Measurements from ENCODE around the gene REEP1.

- TF ChIP-seq CTCF (IDR thresholded peaks at IDR 0.05) = no peak
- no peak for TF ChIP-seq EZH2 (IDR thresholded peaks at IDR 0.05; ENCODE audit: borderline replicate concordance, insufficient read depth, low read depth, low read length, poor library complexity, severe bottlenecking)
Measured at GRCh38 chr2:86360776-86361175, 23.4 kb upstream of the REEP1 start.

Data from B cell (primary cell).